Raji (cell line): ENCODE results near the gene NKX1-2.

Source experiments
- POLR2A ChIP-seq: IDR thresholded peaks from 2 replicates; pipeline ENCODE4 v1.6.1; 2011; ENCODE audit warnings: low read depth, low read length, control low read depth; ENCODE audit not compliant: insufficient read depth

NKX1-2 gene

GRCh38 chr10:124450012-124450782 lies at the start of gene NKX1-2:
TSS of gene NKX1-2 (minus strand) at chr10:124450035. CDS start at chr10:124449943, 92 bp downstream.
- TF ChIP-seq POLR2A, result no peak

GRCh38 chr10:124498056-124498455 lies 48.2 kb upstream of the NKX1-2 start:
- TF ChIP-seq POLR2A, result no peak

GRCh38 chr10:124497196-124497881 lies 47.5 kb upstream of the NKX1-2 start:
- TF ChIP-seq POLR2A, result no peak

- no peak for TF ChIP-seq POLR2A
These were observed 46.8 kb upstream of the NKX1-2 start for GRCh38 chr10:124496620-124497019.

- no peak for TF ChIP-seq POLR2A
These were observed 46.3 kb upstream of the NKX1-2 start for GRCh38 chr10:124496150-124496549.

- TF ChIP-seq POLR2A, result no peak
These were observed 45.9 kb upstream of the NKX1-2 start for GRCh38 chr10:124495725-124496124.

GRCh38 chr10:124495162-124495561 lies 45.3 kb upstream of the NKX1-2 start:
- TF ChIP-seq POLR2A, result no peak

- TF ChIP-seq POLR2A, result no peak
These were observed 44.4 kb upstream of the NKX1-2 start for GRCh38 chr10:124494046-124494807.

- no peak for TF ChIP-seq POLR2A
These were observed 43.5 kb upstream of the NKX1-2 start for GRCh38 chr10:124493214-124493882.

GRCh38 chr10:124492266-124492665 lies 42.4 kb upstream of the NKX1-2 start:
- TF ChIP-seq POLR2A, result no peak

GRCh38 chr10:124491105-124491504 lies 41.3 kb upstream of the NKX1-2 start:
- no peak for TF ChIP-seq POLR2A

- TF ChIP-seq POLR2A, result no peak
These were observed 36.8 kb upstream of the NKX1-2 start for GRCh38 chr10:124486635-124487034.

GRCh38 chr10:124484661-124485060 lies 34.8 kb upstream of the NKX1-2 start:
- no peak for TF ChIP-seq POLR2A

- no peak for TF ChIP-seq POLR2A
These were observed 34.2 kb upstream of the NKX1-2 start for GRCh38 chr10:124484031-124484430.

- no peak for TF ChIP-seq POLR2A
These were observed 33.0 kb upstream of the NKX1-2 start for GRCh38 chr10:124482876-124483275.

GRCh38 chr10:124482236-124482800 lies 32.5 kb upstream of the NKX1-2 start:
- no peak for TF ChIP-seq POLR2A
